ENCODE results near the gene DRAM1.

The DRAM1 gene

DNA sequence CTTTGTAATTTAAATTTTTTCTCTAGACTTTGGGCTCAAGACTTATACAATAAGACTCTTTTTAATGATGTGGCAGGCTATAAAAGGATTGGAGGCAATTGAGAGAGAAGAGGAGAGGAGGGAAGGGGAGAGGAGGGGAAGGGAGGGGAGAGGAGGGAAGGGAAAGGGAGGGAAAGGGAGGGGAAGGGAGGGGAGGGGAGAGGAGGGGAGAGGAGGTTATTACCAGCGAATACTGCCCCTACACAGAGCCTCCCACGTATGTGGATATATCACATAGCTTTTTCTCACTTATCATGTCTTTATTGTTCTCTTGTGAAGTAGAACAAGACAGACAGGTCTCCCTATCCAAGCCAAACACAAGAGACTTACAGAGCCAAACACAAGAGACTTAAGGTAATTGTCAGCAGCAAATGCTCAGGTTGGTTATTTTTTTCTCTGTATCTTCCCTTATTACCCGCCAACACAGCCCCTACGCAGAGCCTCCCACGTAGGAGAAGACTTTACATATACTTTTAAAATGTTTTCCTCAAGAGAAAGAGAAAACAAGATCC is 63.1 kb downstream of the DRAM1 start:
- Mint-ChIP-seq H3K36me3 (ENCODE audit: insufficient read depth) (no peaks in the 10 kb centered on the region), H3K4me3 (no peak overlapping the region), H3K27ac (ENCODE audit: low read depth) (no peak overlapping the region), H3K27me3 (peaks cover 5% of the 10 kb centered on the region), H3K4me1 (no peaks in the 10 kb centered on the region), H3K9me3 (no peaks in the 10 kb centered on the region)
- no peak for ATAC-seq (replicated peaks; ENCODE audit: extremely low read depth, poor library complexity, severe bottlenecking)
- DNase-seq (ENCODE audit: low spot score in 2 of 2), result no peak

DNA sequence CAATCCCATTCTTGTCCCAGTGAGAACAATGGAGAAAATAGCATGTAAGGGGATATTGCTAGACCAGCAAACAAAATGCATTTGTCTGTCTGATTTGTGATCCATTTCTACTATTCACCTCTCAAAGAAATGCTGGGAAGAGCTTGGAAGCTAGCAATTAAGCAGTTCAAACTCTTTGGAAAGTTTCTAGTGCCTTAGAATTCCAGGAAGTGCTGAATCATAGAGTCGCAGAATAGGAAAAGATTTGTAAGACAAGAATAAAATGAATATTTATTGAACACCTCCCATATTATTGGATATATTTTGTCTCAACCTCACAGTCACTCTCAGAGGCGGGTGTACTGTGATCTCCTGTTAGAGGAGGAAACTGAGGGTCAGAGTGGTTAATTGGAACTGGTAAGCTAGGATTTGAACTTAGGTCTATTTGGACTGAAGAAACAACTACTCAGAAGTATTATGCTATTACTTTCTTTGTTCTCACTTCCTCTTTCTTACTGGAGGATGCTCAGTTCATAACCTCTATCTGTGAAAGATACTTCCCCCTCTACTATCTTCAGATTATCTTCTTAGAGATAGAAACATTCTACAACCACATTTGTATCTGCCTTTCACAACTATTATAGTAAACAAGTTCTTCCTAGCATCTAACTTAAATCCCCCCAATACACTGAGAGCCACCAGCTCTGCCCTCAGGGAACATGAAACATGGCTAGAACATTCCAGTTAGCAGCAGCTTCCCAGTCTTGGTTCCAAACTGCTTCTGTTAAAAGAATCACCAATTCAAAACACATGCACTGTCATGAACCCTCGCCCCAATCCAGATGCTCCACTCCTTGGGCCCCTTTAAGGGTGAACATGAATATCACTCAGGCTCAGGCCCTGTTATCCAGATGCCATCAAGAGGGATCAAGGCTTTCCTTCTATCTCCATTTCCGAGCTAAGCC is 64.2 kb downstream of the DRAM1 start:
- ATAC-seq (replicated peaks; ENCODE audit: extremely low read depth, poor library complexity, severe bottlenecking) (no peak), DNase-seq (ENCODE audit: low spot score in 2 of 2) (no peak)
- H3K4me1 Mint-ChIP-seq, result no peaks in the 10 kb centered on the region
- H3K27ac Mint-ChIP-seq (ENCODE audit: low read depth), result no peak overlapping the region
- H3K9me3 Mint-ChIP-seq, result no peaks in the 10 kb centered on the region
- no peak overlapping the region for H3K4me3 Mint-ChIP-seq
- H3K27me3 Mint-ChIP-seq, result peaks cover 5% of the 10 kb centered on the region
- H3K36me3 Mint-ChIP-seq (ENCODE audit: insufficient read depth), result no peaks in the 10 kb centered on the region

GRCh38 chr12:101942250-101942605 is 64.8 kb downstream of the DRAM1 start:
- Mint-ChIP-seq H3K4me3 (no peak overlapping the region), H3K9me3 (no peaks in the 10 kb centered on the region), H3K27ac (ENCODE audit: low read depth) (no peak overlapping the region), H3K36me3 (ENCODE audit: insufficient read depth) (no peaks in the 10 kb centered on the region), H3K27me3 (peaks cover 5% of the 10 kb centered on the region), H3K4me1 (no peaks in the 10 kb centered on the region)
- no peak for DNase-seq (ENCODE audit: low spot score in 2 of 2)
- no peak for ATAC-seq (replicated peaks; ENCODE audit: extremely low read depth, poor library complexity, severe bottlenecking)

DNA sequence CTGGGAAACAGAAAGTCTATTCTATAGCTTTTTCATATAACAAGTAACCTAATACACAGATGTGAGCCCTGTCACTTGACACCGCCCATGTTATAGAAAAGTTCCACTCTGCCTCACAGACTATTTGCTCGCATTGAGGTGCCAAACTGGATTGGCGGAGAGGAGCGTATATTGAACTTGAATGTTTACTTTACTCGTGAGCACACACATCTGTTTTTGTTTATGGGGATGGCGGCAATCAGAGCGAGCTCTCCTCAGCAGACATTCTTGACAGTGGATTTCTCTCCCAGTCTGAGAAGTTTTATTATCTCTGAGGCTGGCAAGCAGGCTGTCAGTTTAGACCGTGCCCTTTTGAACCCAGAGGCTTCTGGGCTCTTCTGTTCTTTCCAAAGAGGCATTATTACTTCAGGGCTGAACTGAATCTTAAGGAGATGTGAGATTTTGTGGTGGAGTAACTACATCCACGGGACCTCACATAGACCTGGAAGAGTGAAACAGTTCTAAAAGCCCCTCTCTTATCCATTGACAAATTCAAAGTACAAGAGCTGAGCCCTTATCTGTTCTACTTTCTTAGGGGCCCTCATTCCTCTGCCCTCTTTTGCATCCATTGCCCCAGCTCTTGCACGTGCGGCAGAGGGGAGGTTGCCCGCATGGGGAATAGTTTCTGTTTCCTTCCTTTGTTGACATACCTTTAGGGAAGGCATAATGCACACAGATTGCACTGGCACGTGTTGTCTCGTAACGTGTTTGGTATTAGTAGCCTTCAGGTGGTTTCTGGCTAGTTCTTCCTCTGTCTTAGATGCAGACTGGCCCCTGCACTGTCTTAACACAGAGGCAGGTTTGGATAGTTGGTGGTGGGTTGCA is 68.2 kb downstream of the DRAM1 start:
- no peaks in the 10 kb centered on the region for H3K36me3 Mint-ChIP-seq (ENCODE audit: insufficient read depth)

GRCh38 chr12:101946233-101946611 is 68.8 kb downstream of the DRAM1 start:
- ATAC-seq (replicated peaks; ENCODE audit: extremely low read depth, poor library complexity, severe bottlenecking) (no peak), DNase-seq (ENCODE audit: low spot score in 2 of 2) (no peak)
- Mint-ChIP-seq H3K36me3 (ENCODE audit: insufficient read depth) (no peaks in the 10 kb centered on the region), H3K27ac (ENCODE audit: low read depth) (no peak overlapping the region), H3K4me1 (no peaks in the 10 kb centered on the region), H3K27me3 (no peaks in the 10 kb centered on the region), H3K9me3 (no peaks in the 10 kb centered on the region), H3K4me3 (no peak overlapping the region)

More for the DNA sequence above, 68.2 kb downstream of the DRAM1 start:
- Mint-ChIP-seq H3K27ac (ENCODE audit: low read depth) (no peak overlapping the region), H3K4me3 (no peak overlapping the region), H3K4me1 (no peaks in the 10 kb centered on the region), H3K27me3 (no peaks in the 10 kb centered on the region), H3K9me3 (no peaks in the 10 kb centered on the region)
- no peak for ATAC-seq (replicated peaks; ENCODE audit: extremely low read depth, poor library complexity, severe bottlenecking)
- DNase-seq (ENCODE audit: low spot score in 2 of 2), result no peak

GRCh38 chr12:101947316-101947715 is 69.9 kb downstream of the DRAM1 start:
- no peak for DNase-seq (ENCODE audit: low spot score in 2 of 2)
- ATAC-seq (replicated peaks; ENCODE audit: extremely low read depth, poor library complexity, severe bottlenecking), result no peak
- no peak overlapping the region for H3K27ac Mint-ChIP-seq (ENCODE audit: low read depth)
- no peaks in the 10 kb centered on the region for H3K9me3 Mint-ChIP-seq
- no peaks in the 10 kb centered on the region for H3K4me1 Mint-ChIP-seq
- H3K4me3 Mint-ChIP-seq, result no peak overlapping the region
- H3K27me3 Mint-ChIP-seq, result no peaks in the 10 kb centered on the region
- no peaks in the 10 kb centered on the region for H3K36me3 Mint-ChIP-seq (ENCODE audit: insufficient read depth)

DNA sequence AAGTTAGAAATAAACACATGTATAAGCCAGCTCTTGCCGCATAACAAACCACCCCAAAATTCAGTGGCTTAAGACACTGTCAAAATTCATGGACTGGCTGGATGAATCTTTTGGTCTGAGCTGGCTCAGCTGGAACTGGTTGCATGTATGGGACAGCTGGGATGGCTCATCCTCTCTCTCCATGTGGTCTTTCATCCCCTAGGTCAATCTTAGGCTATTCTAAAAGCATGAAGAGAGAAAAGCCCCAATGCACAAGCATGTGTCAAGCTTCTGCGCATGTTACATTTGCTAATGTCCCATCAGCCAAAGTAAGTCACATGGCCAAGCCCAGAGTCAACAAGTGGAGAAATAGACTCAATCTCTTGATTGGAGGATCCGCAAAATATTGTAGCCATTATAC is 71.0 kb downstream of the DRAM1 start:
- Mint-ChIP-seq H3K27me3 (no peaks in the 10 kb centered on the region), H3K36me3 (ENCODE audit: insufficient read depth) (no peaks in the 10 kb centered on the region), H3K4me1 (no peaks in the 10 kb centered on the region), H3K4me3 (no peak overlapping the region), H3K9me3 (no peaks in the 10 kb centered on the region), H3K27ac (ENCODE audit: low read depth) (no peak overlapping the region)
- DNase-seq (ENCODE audit: low spot score in 2 of 2), result no peak
- ATAC-seq (replicated peaks; ENCODE audit: extremely low read depth, poor library complexity, severe bottlenecking), result no peak

DNA sequence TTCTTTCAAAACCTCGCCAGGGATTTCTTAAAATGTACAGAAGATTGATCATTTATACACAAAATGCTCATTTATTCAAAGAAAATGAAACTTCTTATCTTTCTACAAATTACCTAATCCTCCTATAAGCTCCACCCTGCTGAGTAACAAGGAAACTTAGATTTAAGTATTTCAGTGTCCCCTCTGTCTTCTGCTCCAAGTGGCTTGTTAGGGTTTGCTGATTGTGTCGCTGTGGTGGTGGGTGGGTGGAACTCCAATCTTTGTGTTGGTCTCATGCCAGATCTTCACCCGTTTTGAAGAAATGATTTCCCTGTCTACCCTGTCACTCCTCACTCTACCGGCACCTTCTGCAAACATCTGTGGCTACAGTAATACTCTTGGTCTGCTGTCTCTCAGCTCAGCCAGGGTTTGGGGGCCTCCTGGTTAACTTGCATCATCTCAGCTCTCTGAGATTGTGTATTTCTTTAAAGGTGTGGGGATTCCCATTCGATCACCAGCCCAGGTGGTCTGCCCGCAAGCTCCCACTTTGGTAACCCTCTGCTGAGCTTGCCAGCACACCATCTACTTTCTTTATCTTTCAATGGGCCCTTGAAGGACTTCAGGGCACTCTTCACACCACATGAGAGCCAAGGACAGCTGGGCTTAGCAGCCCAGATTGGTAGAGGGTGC is 73.8 kb downstream of the DRAM1 start:
- Mint-ChIP-seq H3K4me1 (no peaks in the 10 kb centered on the region), H3K36me3 (ENCODE audit: insufficient read depth) (no peaks in the 10 kb centered on the region), H3K9me3 (no peaks in the 10 kb centered on the region), H3K27ac (ENCODE audit: low read depth) (no peak overlapping the region), H3K4me3 (no peak overlapping the region), H3K27me3 (no peaks in the 10 kb centered on the region)
- ATAC-seq (replicated peaks; ENCODE audit: extremely low read depth, poor library complexity, severe bottlenecking), result no peak
- DNase-seq (ENCODE audit: low spot score in 2 of 2), result no peak

- no peak overlapping the region for H3K4me3 Mint-ChIP-seq
- no peak overlapping the region for H3K27ac Mint-ChIP-seq (ENCODE audit: low read depth)
- H3K36me3 Mint-ChIP-seq (ENCODE audit: insufficient read depth), result no peaks in the 10 kb centered on the region
- H3K4me1 Mint-ChIP-seq, result no peaks in the 10 kb centered on the region
- no peaks in the 10 kb centered on the region for H3K9me3 Mint-ChIP-seq
- no peak for ATAC-seq (replicated peaks; ENCODE audit: extremely low read depth, poor library complexity, severe bottlenecking)
- no peaks in the 10 kb centered on the region for H3K27me3 Mint-ChIP-seq
- no peak for DNase-seq (ENCODE audit: low spot score in 2 of 2)
Observed at GRCh38 chr12:101954113-101954512, 76.7 kb downstream of the DRAM1 start.

GRCh38 chr12:101954676-101955075 is 77.3 kb downstream of the DRAM1 start:
- Mint-ChIP-seq H3K27ac (ENCODE audit: low read depth) (no peak overlapping the region), H3K4me1 (no peaks in the 10 kb centered on the region), H3K27me3 (no peaks in the 10 kb centered on the region), H3K9me3 (no peaks in the 10 kb centered on the region), H3K4me3 (no peak overlapping the region), H3K36me3 (ENCODE audit: insufficient read depth) (no peaks in the 10 kb centered on the region)
- ATAC-seq (replicated peaks; ENCODE audit: extremely low read depth, poor library complexity, severe bottlenecking) (no peak), DNase-seq (ENCODE audit: low spot score in 2 of 2) (no peak)

GRCh38 chr12:101957252-101957959 is 80.0 kb downstream of the DRAM1 start:
- H3K27ac Mint-ChIP-seq (ENCODE audit: low read depth), result no peak overlapping the region
- H3K4me3 Mint-ChIP-seq, result no peak overlapping the region
- DNase-seq (ENCODE audit: low spot score in 2 of 2) (no peak), ATAC-seq (replicated peaks; ENCODE audit: extremely low read depth, poor library complexity, severe bottlenecking) (no peak)
- no peaks in the 10 kb centered on the region for H3K4me1 Mint-ChIP-seq
- no peaks in the 10 kb centered on the region for H3K36me3 Mint-ChIP-seq (ENCODE audit: insufficient read depth)
- no peaks in the 10 kb centered on the region for H3K27me3 Mint-ChIP-seq
- H3K9me3 Mint-ChIP-seq, result no peaks in the 10 kb centered on the region

DNA sequence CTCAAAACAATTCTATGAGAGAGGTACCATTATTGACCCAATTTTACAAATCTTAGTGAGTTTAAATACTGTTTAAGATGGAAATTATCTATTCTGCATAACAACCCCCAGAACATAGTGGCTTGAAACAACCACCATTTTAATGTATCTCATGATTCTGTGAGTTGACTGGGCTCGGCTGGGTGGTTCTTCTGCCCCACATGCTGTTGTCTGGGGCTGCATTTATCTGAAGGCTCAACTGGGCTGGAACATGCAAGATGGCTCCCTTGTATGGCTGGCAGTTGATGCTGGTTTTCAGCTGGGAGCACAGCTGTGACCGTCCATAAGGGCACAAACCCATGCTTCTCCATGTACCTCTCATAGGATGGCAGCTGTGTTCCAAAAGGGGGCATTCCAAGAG is 82.2 kb downstream of the DRAM1 start:
- Mint-ChIP-seq H3K36me3 (ENCODE audit: insufficient read depth) (no peaks in the 10 kb centered on the region), H3K4me3 (no peak overlapping the region), H3K27ac (ENCODE audit: low read depth) (no peak overlapping the region), H3K27me3 (no peaks in the 10 kb centered on the region), H3K4me1 (no peaks in the 10 kb centered on the region), H3K9me3 (no peaks in the 10 kb centered on the region)
- DNase-seq (ENCODE audit: low spot score in 2 of 2) (no peak), ATAC-seq (replicated peaks; ENCODE audit: extremely low read depth, poor library complexity, severe bottlenecking) (no peak)

All from central memory CD8-positive, alpha-beta T cell (primary cell).